Skin epidermis (tissue), 12 donors: ENCODE measurements around the gene SKI.
A peak's percentile ranks its signal among the peaks of the same experiment; 100 is the strongest.
"Not testable (repeated sequence)": the region's sequence is repeated elsewhere in the genome, so short reads cannot be mapped to it uniquely, and the experiment has no call there.

Source experiments
- H3K27ac ChIP-seq, 21 experiments: fragments of 200-600 bp; sonication (generic) in 11 of 21; one replicate each; pipeline ENCODE4 v1.5.0; 2020; ENCODE audit warnings: mild to moderate bottlenecking in 3 of 21, inconsistent platforms in 2 of 21, moderate library complexity in 2 of 21
- H3K4me3 ChIP-seq, 7 experiments: fragments of 200-600 bp; sonication (generic) in 2 of 7; one replicate each; pipeline ENCODE4 v1.5.0; 2020; ENCODE audit warnings: inconsistent platforms in 2 of 7, mild to moderate bottlenecking in 2 of 7, moderate library complexity in 1 of 7

The SKI gene

DNA sequence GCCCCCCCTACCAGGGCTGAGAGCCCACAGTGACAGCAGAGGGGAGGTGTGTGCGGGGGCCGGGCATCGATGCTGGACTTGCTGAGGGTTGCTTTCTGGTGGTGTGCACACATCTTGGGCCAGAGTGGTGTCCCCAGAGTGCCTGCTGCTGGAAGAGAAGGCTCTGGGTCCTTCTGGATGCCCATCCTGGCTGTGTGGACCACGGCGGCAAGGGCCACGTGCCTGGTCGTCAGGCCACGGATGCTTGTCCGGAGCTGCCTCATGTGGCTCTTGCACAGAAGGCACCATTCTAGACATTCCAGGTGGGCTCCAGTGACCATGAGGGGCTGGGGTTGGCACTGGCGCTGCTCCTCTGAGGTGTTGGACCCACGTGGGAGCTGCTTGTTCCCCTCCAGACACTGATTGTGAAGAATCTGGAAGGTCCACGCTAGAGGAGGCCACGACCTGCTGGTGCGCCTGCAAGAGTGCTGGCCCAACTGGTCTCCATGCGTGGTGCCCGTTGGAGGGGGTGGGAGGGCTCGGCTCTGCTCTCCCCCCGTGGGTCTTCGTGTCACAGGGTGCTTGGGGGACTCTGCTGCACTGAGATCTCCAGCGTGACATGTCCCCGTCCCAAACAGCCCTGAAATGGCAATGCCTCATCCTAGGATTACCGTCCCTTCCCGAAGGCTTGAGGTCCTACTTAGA lies 25.8 kb downstream of the SKI start:
- H3K27ac ChIP-seq: peak overlapping the region in 2 of 21 experiments; percentile 12 to 61
- no peak overlapping the region for H3K4me3 ChIP-seq

DNA sequence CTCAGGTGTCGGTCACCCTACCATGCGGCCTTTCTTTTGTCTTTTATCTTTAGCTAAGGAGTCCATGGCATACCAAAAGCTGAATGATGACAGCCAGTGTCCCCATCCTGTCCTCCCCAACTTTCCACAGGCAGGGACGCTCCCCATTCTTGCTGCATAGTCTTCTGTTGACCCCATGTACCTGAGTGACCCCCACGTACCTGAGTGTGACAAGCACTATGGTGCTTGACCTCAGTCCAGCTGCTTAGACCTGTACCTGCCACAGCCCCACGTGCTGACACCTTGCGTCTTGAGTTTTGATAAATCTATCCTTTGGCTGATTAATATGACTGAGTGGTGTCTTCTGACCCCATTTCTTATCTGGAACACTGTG lies 26.9 kb downstream of the SKI start:
- Histone ChIP-seq H3K27ac (peak overlapping the region in 19 of 21 experiments; percentile 0 to 88 (median 66)), H3K4me3 (no peak overlapping the region)

DNA sequence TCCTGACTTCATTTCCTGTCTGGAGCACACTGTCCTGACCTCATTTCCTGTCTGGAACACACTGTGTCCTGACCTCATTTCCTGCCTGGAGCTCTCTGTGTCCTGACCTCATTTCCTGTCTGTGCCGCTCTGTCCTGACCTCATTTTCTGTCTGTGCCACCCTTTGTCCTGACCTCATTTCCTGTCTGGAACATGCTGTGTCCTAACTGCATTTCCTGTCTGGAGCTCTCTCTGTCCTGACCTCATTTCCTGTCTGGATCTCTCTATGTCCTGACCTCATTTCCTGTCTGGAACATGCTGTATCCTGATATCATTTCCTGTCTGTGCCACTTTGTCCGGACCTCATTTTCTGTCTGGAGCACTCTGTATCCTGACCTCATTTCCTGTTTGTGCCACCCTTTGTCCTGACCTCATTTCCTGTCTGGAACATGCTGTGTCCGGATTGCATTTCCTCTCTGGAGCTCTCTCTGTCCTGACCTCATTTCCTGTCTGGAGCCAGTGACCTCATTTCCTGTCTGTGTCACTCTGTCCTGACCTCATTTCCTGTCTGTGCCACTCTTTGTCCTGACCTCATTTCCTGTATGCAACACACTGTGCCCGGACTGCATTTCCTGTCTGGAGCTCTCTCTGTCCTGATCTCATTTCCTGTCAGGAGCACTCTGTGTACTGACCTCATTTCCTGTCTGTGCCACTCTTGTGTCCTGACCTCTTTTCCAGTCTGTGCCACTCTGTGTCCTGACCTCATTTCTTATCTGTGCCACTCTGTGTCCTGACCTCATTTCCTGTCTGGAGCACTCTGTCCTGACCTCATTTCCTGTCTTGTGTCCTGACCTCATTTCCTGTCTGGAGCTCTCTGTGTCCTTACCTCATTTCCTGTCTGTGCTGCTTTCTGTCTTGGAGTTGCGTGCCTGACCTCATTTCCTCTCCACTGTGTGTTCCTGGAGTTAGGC lies 27.6 kb downstream of the SKI start:
- Histone ChIP-seq H3K27ac (peak overlapping the region in 20 of 21 experiments; percentile 21 to 88 (median 64)), H3K4me3 (no peak overlapping the region)

DNA sequence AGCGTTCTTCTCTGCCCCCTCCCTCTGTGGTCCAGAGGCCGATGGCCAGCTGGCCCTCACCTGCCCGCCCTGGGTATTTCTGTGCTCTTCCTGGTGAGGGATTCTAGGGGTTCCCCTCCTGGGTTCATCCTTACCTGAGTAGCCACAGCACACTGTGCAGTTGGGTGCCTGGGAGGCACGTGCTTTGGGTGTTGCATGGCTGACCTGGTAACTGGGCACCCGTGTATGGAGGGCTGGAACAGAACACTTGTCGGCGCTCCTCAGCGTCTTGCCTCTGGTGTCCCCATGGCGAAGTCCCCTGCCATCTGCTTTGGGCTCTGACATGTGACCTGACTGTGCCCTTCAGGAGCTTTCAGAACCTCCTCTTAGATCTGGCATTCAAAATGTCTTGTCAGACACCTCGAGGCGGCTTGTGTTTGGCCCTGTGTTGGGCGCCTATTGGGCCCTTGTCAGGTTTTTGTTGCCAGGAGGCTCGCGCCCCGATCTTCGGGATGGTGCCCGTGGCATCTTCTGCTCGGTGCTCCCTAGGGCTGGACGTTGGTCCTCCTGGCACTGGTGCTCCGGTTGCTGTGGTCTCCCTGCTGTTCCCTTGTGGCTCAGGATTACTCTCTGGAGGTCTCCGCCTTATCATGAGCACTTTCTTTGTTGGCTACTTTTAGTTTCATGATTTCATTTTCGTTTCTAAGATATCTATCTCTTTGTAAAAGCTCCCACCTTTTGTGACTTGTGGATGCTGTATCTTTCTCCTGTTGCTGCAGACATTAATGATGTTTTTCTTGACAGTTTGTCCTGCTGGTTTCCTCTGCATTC lies 28.5 kb downstream of the SKI start:
- no peak overlapping the region for H3K4me3 ChIP-seq
- H3K27ac ChIP-seq: peak overlapping the region in 18 of 21 experiments; percentile 14 to 88 (median 68)

DNA sequence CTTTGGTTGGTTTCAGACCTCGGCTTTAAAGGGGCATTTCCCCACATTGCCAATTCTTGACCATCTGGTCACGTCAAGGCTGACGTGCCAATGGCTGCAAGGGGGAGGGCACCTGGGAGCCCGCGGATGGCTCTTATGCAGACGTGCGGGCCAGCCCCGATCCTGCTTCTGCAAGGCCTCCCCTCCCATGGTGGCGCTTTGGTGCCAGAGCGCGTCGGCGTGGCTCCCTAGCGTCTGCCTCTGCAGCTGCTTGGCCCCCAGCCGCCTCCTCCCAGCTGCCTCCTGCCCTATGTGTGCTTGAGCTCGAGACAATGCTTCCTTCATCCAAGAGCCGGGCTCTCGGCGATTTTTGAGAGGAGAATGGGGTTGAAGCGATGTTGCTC lies 29.1 kb downstream of the SKI start:
- peak overlapping the region in 7 of 21 experiments; percentile 52 to 88 (median 66) for H3K27ac ChIP-seq

DNA sequence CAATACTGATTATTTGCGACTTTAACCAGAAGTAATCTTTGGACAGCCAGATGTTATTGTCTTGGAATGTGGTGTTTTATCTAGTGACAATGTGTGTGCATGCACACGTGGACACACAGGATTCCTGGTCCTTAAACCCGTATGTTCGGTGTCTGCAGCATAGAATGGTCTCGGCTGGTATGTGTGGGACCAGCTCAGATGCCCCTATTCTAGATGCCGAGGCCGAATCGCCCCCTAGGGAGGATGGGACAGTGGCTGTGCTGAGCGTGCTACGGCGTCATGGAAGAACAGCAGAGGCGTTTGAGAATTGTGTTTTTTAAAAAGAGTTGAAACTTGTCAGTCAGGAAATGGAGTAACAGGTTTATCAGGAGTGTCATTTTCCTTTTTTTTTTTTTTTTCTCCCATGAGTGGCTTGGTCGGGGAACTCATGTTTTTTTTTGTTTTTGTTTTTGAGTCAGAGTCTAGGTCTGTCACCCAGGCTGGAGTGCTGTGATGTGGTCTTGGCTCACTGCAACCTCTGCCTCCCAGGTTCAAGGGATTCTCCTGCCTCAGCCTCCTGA lies 30.1 kb downstream of the SKI start:
- Histone ChIP-seq H3K27ac (peak overlapping the region in 7 of 21 experiments; percentile 10 to 64 (median 49)), H3K4me3 (no peak overlapping the region)

More for the DNA sequence above, 29.1 kb downstream of the SKI start:
- H3K4me3 ChIP-seq: no peak overlapping the region

DNA sequence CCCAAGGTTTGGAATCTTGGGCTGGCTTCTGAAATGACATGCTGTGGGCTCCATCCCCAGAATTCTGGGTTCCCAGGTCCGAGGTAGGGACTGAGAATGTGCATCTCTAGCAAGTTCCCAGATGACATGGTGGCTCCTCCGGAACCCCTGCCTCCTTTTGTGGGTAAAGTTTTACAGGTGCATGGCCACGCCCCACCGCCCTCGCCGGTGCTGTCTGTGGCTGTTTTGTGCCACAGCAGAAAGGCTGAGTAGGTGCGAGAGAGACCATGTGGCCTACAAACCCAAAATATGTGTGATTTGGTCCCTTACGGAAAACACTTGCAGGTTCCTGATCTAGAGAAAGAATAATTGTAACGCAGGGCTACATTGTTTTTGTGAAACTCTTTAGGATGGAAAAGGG lies 30.9 kb downstream of the SKI start:
- Histone ChIP-seq H3K4me3 (no peak overlapping the region), H3K27ac (peak overlapping the region in 8 of 21 experiments; percentile 8 to 64 (median 44))

DNA sequence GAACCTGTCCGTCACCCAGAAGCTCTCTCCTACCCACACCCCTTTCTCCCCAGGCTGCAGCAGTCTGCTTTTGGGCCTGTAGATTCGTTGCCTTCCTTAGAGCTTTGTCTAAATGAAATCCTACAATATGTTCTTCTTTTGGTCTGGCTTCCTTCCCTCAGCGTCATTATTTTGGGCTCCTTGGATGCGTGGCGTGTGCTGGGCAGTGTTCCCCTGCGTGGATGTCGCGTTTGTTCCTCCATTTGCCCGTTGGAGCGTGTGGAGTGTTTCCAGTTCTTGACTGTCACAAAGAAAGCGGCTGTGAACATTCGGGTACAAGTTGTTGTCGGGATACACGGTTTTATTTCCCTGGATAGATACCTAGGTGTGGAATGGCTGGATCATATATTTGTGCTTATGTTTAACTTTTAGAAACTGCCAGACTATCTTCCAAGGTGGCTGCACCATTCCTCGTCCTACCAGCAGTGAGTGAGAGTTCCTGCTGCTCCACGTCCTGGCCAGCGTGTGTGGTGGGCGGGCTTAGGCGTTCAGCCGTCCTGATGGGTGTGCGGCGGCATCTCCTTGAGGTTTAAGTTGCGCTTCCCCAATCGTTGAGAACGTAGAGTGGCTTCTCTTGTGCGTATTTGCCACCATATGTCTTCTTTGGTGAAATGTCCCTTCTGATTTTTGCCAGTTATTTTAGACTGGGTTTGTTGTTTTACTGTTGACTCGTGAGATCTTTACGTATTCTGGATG lies 31.7 kb downstream of the SKI start:
- H3K4me3 ChIP-seq: no peak overlapping the region
- peak overlapping the region in 2 of 21 experiments; percentile 10 to 64 for H3K27ac ChIP-seq

DNA sequence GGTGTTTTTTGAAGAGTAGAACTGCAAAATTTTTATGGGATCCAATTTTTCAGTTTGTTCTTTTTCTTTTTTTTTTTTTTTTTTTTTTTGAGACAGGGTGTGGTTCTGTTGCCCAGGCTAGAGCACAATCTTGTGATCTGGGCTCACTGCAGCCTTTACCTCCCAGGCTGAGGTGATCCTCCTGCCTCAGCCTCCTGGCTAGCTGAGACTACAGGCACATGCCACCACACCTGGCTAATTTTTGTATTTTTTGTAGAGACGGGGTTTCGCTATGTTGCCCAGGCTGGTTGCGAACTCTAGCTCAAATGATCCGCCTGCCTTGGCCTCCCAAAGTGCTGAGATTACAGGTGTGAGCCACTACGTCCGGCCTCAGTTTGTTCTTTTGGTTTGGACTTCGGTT lies 32.4 kb downstream of the SKI start:
- H3K27ac ChIP-seq: peak overlapping the region in 1 of 21 experiments; percentile 64
- not testable (repeated sequence) for H3K4me3 ChIP-seq

DNA sequence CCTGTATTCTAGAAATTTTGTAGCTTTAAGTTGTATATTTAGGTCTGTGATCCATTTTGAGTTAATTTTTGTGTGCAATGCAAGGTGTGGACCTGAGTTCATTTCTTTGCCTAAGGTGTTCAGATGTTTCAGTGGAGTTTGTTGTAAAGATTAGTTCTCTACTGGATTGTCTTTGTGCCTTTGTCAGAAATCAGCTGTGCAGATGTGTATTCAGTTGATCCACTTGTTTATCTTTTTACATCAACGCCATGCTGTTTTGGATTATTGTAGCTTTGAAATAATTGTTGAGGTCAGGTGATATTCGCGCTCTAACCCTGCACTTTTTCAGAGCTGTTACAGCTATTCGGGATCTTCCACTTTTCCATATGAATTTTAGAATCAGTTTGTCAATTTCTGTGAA lies 32.8 kb downstream of the SKI start:
- Histone ChIP-seq H3K4me3 (no peak overlapping the region), H3K27ac (no peak overlapping the region)

DNA sequence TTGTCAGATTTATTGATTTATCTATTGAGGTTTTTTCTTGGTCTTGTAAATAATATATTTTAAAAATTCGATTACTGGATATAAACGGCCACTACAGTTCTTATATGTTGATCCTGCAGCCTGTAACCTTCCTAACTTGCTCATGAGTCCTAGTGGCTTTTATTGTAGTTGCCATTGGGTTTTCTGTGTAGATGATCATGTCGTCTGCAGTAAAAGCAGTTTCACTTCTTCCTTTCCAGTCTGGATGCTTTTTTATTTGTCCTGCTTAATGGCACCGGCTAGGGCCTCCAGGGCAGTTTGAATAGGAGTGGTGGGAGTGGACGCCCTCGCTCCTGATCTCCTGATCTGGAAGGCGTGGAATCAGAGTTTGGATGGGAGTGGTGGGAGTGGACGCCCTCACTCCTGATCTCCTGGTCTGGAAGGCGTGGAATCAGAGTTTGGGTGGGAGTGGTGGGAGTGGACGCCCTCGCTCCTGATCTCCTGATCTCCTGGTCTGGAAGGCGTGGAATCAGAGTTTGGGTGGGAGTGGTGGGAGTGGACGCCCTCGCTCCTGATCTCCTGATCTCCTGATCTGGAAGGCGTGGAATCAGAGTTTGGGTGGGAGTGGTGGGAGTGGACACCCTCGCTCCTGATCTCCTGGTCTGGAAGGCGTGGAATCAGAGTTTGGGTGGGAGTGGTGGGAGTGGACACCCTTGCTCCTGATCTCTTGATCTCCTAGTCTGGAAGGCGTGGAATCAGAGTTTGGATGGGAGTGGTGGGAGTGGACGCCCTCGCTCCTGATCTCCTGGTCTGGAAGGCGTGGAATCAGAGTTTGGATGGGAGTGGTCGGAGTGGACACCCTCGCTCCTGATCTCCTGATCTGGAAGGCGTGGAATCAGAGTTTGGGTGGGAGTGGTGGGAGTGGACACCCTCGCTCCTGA lies 33.6 kb downstream of the SKI start:
- H3K4me3 ChIP-seq, H3K27ac ChIP-seq: not testable (repeated sequence)

DNA sequence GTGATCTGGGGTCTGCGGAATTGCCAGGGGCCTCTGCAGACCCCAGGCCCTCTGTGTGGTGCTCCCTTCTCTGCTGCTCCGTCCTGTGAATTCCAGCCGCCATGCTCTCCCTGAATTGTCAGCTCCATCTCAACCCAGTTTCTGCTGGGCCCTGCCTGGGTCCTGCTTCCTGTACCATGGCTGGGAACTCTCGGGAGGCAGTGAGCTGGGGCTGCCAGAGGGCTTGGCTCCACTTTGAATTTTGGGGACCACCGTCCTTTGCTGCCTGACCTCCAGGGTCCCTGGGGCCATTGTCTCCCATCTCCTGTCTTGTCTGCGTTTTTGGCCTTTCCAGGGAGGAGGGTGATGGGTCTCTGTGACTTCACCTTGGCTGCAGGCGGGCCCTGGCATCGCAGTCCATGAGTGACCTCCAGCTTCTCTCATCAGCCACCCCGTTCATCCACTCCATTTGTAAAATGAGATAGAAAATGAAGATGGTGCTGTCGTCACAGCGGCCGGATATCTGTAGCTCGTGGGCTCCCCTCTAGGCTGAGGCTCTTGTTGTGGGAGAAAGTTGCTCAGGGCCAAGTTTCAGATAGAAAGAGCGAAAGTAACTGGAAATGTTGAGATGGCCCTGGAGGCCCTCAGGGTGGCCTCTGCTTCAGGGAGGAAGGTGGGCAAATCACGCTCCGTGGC lies 38.3 kb downstream of the SKI start:
- H3K4me3 ChIP-seq: no peak overlapping the region
- peak overlapping the region in 1 of 21 experiments; percentile 55 for H3K27ac ChIP-seq

DNA sequence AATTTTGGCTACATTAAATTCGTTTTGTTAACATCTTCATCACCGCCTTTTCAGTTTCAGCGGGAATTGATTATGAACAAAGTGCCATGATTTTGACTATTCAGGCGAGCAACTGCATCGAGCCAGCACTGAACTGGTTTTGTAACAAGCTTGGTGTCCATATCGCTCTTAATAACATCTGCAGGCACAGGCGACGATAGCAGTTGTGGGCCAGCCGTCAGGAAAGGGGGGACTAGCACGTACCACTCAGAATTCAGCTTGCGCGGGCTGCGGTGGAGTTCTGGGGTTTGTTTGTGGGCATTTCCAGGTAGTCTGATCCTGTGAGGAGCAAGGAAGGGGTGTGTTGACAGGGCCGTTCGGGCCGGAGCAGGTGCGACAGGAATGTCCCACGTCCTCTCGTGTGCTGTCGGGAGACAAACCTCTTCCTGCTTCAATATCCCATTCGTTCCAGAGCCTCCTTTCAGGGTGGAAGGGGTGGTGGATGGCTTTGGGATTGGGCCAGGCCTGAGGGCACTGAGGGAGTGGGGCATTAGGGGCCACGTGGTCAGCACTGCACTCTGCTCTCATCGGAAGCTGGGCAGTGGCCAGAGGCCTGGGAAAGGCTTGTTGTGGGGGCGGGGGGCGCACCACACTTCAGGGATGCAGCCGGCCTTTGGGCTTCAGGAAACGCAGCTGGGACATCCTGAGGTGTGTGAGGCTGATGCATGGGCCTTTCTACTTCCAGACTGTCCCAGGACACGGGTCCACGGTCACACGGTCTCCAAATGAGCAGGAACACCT lies 39.1 kb downstream of the SKI start:
- Histone ChIP-seq H3K27ac (peak overlapping the region in 1 of 21 experiments; percentile 55), H3K4me3 (no peak overlapping the region)

DNA sequence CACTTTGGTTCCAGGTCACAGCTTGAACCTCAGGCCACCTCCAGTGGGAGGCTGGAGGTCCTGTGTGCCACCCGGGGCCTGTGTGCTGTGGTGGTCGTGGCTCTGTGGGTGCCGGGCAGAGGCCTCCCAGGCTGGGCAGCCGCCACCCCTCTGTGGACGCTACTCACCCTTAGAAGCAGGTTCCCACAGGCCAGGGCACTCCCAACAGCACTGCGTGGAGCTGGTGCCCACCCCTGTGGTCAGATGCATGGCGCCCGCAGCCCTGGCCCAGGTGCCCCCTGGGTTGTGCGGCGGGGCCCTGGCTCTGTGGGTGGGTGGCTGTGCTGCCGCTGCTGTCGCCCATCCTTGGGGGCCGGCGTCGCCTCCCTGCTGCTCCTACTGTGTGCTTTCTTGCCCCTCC lies 39.7 kb downstream of the SKI start:
- Histone ChIP-seq H3K27ac (peak overlapping the region in 2 of 21 experiments; percentile 10 to 55), H3K4me3 (no peak overlapping the region)

DNA sequence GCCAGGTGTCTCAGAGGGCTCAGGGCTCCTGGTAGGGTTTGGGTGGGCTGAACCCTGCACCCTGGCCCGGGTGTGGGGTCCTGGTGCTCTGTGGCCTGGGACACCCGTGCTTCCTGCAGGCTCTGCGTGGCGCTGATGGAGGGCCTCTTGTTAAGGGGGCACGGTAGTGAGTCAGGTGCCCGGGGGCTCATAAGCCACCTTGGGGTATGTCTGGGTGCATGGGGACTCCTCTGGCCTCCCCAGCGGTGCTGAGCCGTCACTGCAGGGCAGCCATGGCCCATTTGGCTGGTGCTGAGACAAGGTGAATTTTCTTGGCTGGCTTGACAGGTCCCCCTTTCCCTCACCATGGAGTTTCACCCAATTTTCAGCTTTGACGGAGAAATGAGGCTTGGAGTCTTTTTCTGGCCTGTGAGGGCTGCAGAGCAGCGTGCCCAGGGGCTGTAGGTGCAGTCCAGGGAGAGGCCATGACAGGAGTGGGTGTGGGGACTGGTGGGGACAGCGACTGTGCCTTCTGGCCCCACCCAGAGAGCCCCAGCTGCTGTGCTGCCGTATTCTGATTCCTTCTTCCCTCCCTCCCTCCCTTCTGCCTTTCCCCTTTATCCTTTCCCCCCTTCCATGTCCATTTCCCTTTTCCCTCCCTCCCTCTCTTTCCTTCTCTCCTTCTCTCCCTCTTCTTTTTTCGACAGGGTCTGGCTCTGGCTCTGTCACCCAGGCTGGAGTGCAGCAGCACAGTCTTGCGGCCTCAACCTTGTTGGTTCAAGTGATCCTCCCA lies 40.4 kb downstream of the SKI start:
- H3K27ac ChIP-seq: peak overlapping the region in 2 of 21 experiments; percentile 10 to 55
- no peak overlapping the region for H3K4me3 ChIP-seq
